Activated CD4-positive, alpha-beta T cell treated with anti-CD3 and anti-CD28 coated beads, Interleukin-2, amount 10 ng/mL, durations not matched to agents 7 days and 5 days (primary cell): ENCODE results near the gene GMPR. TPM values are rescaled to one million over a fixed set of nuclear protein-coding genes. Genes with fewer than 3 reads are reported as not detected.

Source experiments
- CTCF ChIA-PET: fragments of 350-600 bp; sonication (Branson Sonifier 250); formaldehyde crosslinking; loops from one replicate; lab custom pipeline; 2021; ENCODE audit warnings: antibody characterized with exemption; lab: Charles Lee
- POLR2A ChIA-PET: fragments of 350-600 bp; sonication (Branson Sonifier 250); formaldehyde crosslinking; loops from one replicate; lab custom pipeline; 2021; ENCODE audit warnings: antibody characterized with exemption; lab: Charles Lee
- DNase-seq: peaks from one replicate; pipeline ENCODE4 v3.0.0-alpha.2; 2020
- H3K27ac Mint-ChIP-seq: one replicate; pipeline ENCODE4 v1.8.0; 2021; ENCODE audit warnings: mild to moderate bottlenecking, moderate library complexity, mixed read lengths
- H3K27me3 Mint-ChIP-seq: one replicate; pipeline ENCODE4 v1.8.0; 2021; ENCODE audit warnings: mixed read lengths
- H3K36me3 Mint-ChIP-seq: one replicate; pipeline ENCODE4 v1.8.0; 2021; ENCODE audit warnings: low read depth, mixed read lengths
- H3K4me1 Mint-ChIP-seq: one replicate; pipeline ENCODE4 v1.8.0; 2021; ENCODE audit warnings: mixed read lengths
- H3K4me3 Mint-ChIP-seq: one replicate; pipeline ENCODE4 v1.8.0; 2021; ENCODE audit warnings: mild to moderate bottlenecking, moderate library complexity, mixed read lengths
- H3K9me3 Mint-ChIP-seq: one replicate; pipeline ENCODE4 v1.8.0; 2021; ENCODE audit warnings: mixed read lengths
- total RNA-seq, 2 experiments: library from RNA; stranded (reverse); gene quantifications; one replicate each; pipeline ENCODE4 v1.2.3, GENCODE V29; 2021

Gene GMPR
- total RNA-seq, 2 experiments from 2014 or later = 2.6 to 3.3 TPM

- peaks cover 73% of the 10 kb centered on the region for H3K4me1 Mint-ChIP-seq
- ChIA-PET CTCF (interaction anchor here (0.8 to 1.3 kb wide), 5 partner anchors 12 to 456 kb away, joined by 3 to 4 read pairs (median 3); no protein-coding TSS in a partner anchor), POLR2A (interaction anchor here (1.3 kb wide), 1 partner anchor 439 kb away, joined by 3 read pairs; the partner anchor contains the start of gene ATXN1)
- H3K4me3 Mint-ChIP-seq = peak overlapping the region; percentile 0
- peak; percentile 88 for DNase-seq
- peaks cover 3% of the 10 kb centered on the region for H3K9me3 Mint-ChIP-seq
- peak overlapping the region; percentile 94 for H3K27ac Mint-ChIP-seq
- H3K36me3 Mint-ChIP-seq = peaks cover 23% of the 10 kb centered on the region
- H3K27me3 Mint-ChIP-seq = no peaks in the 10 kb centered on the region
Observed at GRCh38 chr6:16322666-16323312, 84.4 kb downstream of the GMPR start.

- Mint-ChIP-seq H3K9me3 (peaks cover 3% of the 10 kb centered on the region), H3K36me3 (peaks cover 27% of the 10 kb centered on the region), H3K27ac (no peak overlapping the region), H3K4me1 (peaks cover 59% of the 10 kb centered on the region), H3K4me3 (no peak overlapping the region), H3K27me3 (no peaks in the 10 kb centered on the region)
- no peak for DNase-seq
- ChIA-PET POLR2A (no interaction called here), CTCF (interaction anchor here (0.6 to 1.2 kb wide), 4 partner anchors 15 to 154 kb away, joined by 3 to 6 read pairs (median 4); no protein-coding TSS in a partner anchor)
Observed at GRCh38 chr6:16324184-16324583, 85.8 kb downstream of the GMPR start.

- Mint-ChIP-seq H3K4me3 (no peak overlapping the region), H3K4me1 (peaks cover 56% of the 10 kb centered on the region), H3K27me3 (no peaks in the 10 kb centered on the region), H3K27ac (peak overlapping the region; percentile 63), H3K9me3 (peaks cover 3% of the 10 kb centered on the region), H3K36me3 (peaks cover 27% of the 10 kb centered on the region)
- CTCF ChIA-PET = interaction anchor here (0.6 to 1.2 kb wide), 4 partner anchors 15 to 153 kb away, joined by 3 to 6 read pairs (median 4); no protein-coding TSS in a partner anchor
- no peak for DNase-seq
- POLR2A ChIA-PET = no interaction called here
Observed at GRCh38 chr6:16324606-16325225, 86.3 kb downstream of the GMPR start.

GRCh38 chr6:16326531-16326930, 88.1 kb downstream of the GMPR start:
- Mint-ChIP-seq H3K27me3 (no peaks in the 10 kb centered on the region), H3K27ac (no peak overlapping the region), H3K36me3 (peaks cover 27% of the 10 kb centered on the region), H3K9me3 (peaks cover 3% of the 10 kb centered on the region), H3K4me1 (peaks cover 38% of the 10 kb centered on the region), H3K4me3 (no peak overlapping the region)
- CTCF ChIA-PET = interaction anchor here (0.6 kb wide), 1 partner anchor 157 kb away, joined by 3 read pairs; no protein-coding TSS in a partner anchor
- no peak for DNase-seq
- POLR2A ChIA-PET = no interaction called here

- Mint-ChIP-seq H3K4me1 (peaks cover 32% of the 10 kb centered on the region), H3K27me3 (no peaks in the 10 kb centered on the region), H3K4me3 (no peak overlapping the region), H3K36me3 (peaks cover 27% of the 10 kb centered on the region), H3K9me3 (peaks cover 3% of the 10 kb centered on the region), H3K27ac (no peak overlapping the region)
- CTCF ChIA-PET = interaction anchor here (0.6 kb wide), 1 partner anchor 158 kb away, joined by 3 read pairs; no protein-coding TSS in a partner anchor
- DNase-seq = no peak
- POLR2A ChIA-PET = no interaction called here
Observed at GRCh38 chr6:16326971-16327776, 88.8 kb downstream of the GMPR start.

DNA sequence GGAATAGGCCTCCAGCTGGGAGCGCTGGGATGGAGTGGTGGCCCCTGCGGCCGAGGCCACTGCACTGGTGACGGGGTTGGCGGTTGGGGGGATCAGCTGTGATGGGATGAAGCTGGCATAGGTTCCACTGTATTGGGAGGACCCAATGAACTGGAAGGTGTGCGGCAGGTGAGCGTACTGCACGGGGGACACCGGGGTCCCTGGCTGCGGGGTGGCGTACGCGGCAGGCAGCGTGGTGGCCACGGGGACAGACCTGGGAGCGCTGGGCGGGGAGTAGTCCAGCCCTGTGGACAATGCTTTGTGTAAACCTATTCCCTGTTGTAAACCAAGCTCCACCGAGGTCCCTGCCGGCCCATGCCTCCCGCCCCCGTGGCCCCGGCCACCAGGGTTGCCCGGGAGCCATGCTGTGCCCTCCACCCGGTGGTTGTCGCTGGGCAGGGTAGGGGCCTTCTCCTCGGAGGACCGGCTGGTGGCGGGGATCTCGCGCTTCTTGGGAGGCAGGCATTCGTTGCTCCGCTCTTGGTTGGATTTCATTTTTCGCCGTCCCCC, 89.5 kb downstream of the GMPR start:
- Mint-ChIP-seq H3K27me3 (no peaks in the 10 kb centered on the region), H3K4me3 (no peak overlapping the region), H3K4me1 (peaks cover 25% of the 10 kb centered on the region), H3K9me3 (peaks cover 3% of the 10 kb centered on the region), H3K27ac (peak overlapping the region; percentile 4), H3K36me3 (peaks cover 26% of the 10 kb centered on the region)
- ChIA-PET POLR2A (no interaction called here), CTCF (interaction anchor here (0.6 kb wide), 1 partner anchor 442 kb away, joined by 3 read pairs; no protein-coding TSS in a partner anchor)
- DNase-seq = no peak

GRCh38 chr6:16329233-16329632, 90.8 kb downstream of the GMPR start:
- no peak overlapping the region for H3K27ac Mint-ChIP-seq
- peaks cover 3% of the 10 kb centered on the region for H3K9me3 Mint-ChIP-seq
- H3K4me3 Mint-ChIP-seq = no peak overlapping the region
- ChIA-PET POLR2A (no interaction called here), CTCF (no interaction called here)
- H3K27me3 Mint-ChIP-seq = no peaks in the 10 kb centered on the region
- peaks cover 14% of the 10 kb centered on the region for H3K4me1 Mint-ChIP-seq
- peaks cover 24% of the 10 kb centered on the region for H3K36me3 Mint-ChIP-seq
- no peak for DNase-seq

GRCh38 chr6:16331384-16332174, 93.2 kb downstream of the GMPR start:
- Mint-ChIP-seq H3K4me3 (no peak overlapping the region), H3K27me3 (no peaks in the 10 kb centered on the region), H3K4me1 (peaks cover 2% of the 10 kb centered on the region), H3K36me3 (peaks cover 10% of the 10 kb centered on the region), H3K27ac (no peak overlapping the region), H3K9me3 (no peaks in the 10 kb centered on the region)
- POLR2A ChIA-PET = no interaction called here
- CTCF ChIA-PET = interaction anchor here (0.5 to 1.3 kb wide), 15 partner anchors 13 to 532 kb away, joined by 3 to 6 read pairs (median 3); no protein-coding TSS in a partner anchor
- DNase-seq = peak; percentile 67

GRCh38 chr6:16332175-16332542, 93.8 kb downstream of the GMPR start:
- POLR2A ChIA-PET = no interaction called here
- H3K9me3 Mint-ChIP-seq = no peaks in the 10 kb centered on the region
- H3K4me3 Mint-ChIP-seq = no peak overlapping the region
- peaks cover 2% of the 10 kb centered on the region for H3K4me1 Mint-ChIP-seq
- H3K36me3 Mint-ChIP-seq = peaks cover 7% of the 10 kb centered on the region
- CTCF ChIA-PET = interaction anchor here (0.5 to 1.3 kb wide), 17 partner anchors 12 to 697 kb away, joined by 3 to 6 read pairs (median 3); no protein-coding TSS in a partner anchor
- peak; percentile 84 for DNase-seq
- H3K27me3 Mint-ChIP-seq = no peaks in the 10 kb centered on the region
- no peak overlapping the region for H3K27ac Mint-ChIP-seq

DNA sequence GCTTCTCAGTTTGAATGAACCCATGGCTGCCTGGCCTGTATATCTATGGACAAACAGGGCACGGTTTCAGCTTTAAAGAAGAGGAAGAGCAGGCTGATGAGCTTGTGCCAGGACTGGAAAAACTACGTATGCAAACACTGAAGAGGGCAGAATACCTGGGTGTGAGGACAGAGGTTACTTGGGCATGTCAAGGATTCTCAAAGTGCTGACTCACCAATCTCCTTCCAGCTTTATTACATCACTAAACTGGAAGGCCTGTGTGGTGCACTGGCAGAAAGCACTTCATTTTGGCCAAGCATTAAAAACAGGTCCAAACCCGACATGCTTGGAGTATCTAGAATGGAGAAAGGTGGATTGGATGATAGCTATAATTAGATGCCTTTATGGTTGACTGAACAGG, 95.2 kb downstream of the GMPR start:
- POLR2A ChIA-PET = no interaction called here
- H3K36me3 Mint-ChIP-seq = no peaks in the 10 kb centered on the region
- H3K4me1 Mint-ChIP-seq = peaks cover 2% of the 10 kb centered on the region
- no peak overlapping the region for H3K27ac Mint-ChIP-seq
- no peaks in the 10 kb centered on the region for H3K27me3 Mint-ChIP-seq
- no peak for DNase-seq
- H3K9me3 Mint-ChIP-seq = no peaks in the 10 kb centered on the region
- no peak overlapping the region for H3K4me3 Mint-ChIP-seq
- CTCF ChIA-PET = interaction anchor here (0.9 to 1.3 kb wide), 3 partner anchors 14 to 48 kb away, joined by 3 to 4 read pairs (median 3); no protein-coding TSS in a partner anchor

DNA sequence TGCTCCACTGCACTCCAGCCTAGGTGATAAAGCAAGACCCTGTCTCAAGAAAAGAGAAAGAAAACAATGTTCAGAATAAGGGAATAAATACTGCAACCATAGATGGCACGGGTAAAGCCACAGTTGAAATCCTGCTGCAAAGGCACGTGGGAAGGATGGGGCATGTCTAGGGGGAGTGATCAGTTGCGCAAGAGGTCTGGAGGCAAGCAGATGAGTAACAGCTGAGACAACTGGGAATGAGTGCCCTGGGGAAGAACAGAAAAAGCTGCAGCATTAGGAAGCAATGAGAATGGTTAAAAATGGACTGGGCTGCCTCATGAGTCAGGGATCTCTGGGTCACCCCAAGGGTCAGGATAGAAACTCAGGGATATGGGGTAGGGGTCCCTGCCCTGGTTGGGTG, 96.3 kb downstream of the GMPR start:
- no peaks in the 10 kb centered on the region for H3K4me1 Mint-ChIP-seq
- ChIA-PET CTCF (interaction anchor here (1.1 kb wide), 1 partner anchor 12 kb away, joined by 3 read pairs; no protein-coding TSS in a partner anchor), POLR2A (no interaction called here)
- H3K9me3 Mint-ChIP-seq = no peaks in the 10 kb centered on the region
- H3K27ac Mint-ChIP-seq = peak overlapping the region; percentile 43
- H3K36me3 Mint-ChIP-seq = no peaks in the 10 kb centered on the region
- H3K27me3 Mint-ChIP-seq = no peaks in the 10 kb centered on the region
- H3K4me3 Mint-ChIP-seq = no peak overlapping the region
- no peak for DNase-seq
